HCT116 (cell line): ENCODE measurements around the gene WDR31. TPM values are rescaled to one million over a fixed set of nuclear protein-coding genes. Genes with fewer than 3 reads are reported as not detected.

Source experiments
- ATAC-seq: fragments of 200-7000 bp; cut with Tn5 transposase; 2 replicates; pipeline ENCODE4 v1.9.1; 2020; ENCODE audit warnings: mild to moderate bottlenecking, moderate library complexity
- BruUV-seq: library from RNA; stranded (reverse); fragments of 400-500 nt; replicated peaks from 2 replicates; lab custom pipeline; 2021; lab: Mats Ljungman, UMichigan
- CTCF ChIA-PET: fragments of 300-600 bp; sonication (Branson Sonifier 250); formaldehyde crosslinking; loops from one replicate; lab custom pipeline; 2021; ENCODE audit warnings: antibody characterized with exemption; lab: Charles Lee
- POLR2A ChIA-PET: fragments of 300-600, 350-600 bp; sonication (Branson Sonifier 250); formaldehyde crosslinking; loops from one replicate; lab custom pipeline; 2021; ENCODE audit warnings: antibody characterized with exemption; lab: Charles Lee
- RAD21 ChIA-PET, 2 experiments: fragments of 300-600 bp; sonication (Branson Sonifier 250); formaldehyde crosslinking; loops; one replicate each; lab custom pipeline; 2023; ENCODE audit warnings: low total read pairs in 2 of 2; ENCODE audit not compliant: uncharacterized antibody in 2 of 2, unreplicated experiment in 2 of 2, low non-redundant PET in 1 of 2; lab: Charles Lee
- DNase-seq: peaks from one replicate; pipeline ENCODE4 v3.0.0-alpha.2; 2010; ENCODE audit warnings: low read depth, low spot score
- H2AFZ ChIP-seq: fragments of 200-600 bp; shearing (Covaris generic), sonication (generic); 2 replicates; pipeline ENCODE4 v1.6.1; 2017; ENCODE audit warnings: low read depth, mixed run types, mixed read lengths, antibody characterized with exemption, low read length; ENCODE audit not compliant: poor library complexity, severe bottlenecking
- H3K27ac ChIP-seq: 2 replicates; pipeline ENCODE4 v1.5.1; 2012; ENCODE audit warnings: low read depth, low read length
- H3K27me3 ChIP-seq: fragments of 200-600 bp; sonication (generic); 2 replicates; pipeline ENCODE4 v1.6.1; 2016; ENCODE audit warnings: mixed run types, low read length, mixed read lengths; ENCODE audit not compliant: insufficient read depth
- H3K36me3 ChIP-seq, 2 experiments: fragments of 200-500 bp in 1 of 2; fragments of 200-600 bp in 1 of 2; sonication (Bioruptor generic) in 1 of 2; sonication (generic) in 1 of 2; 2 replicates each; pipeline versions ENCODE4 v1.5.1 to v1.6.1; 2014 to 2016; ENCODE audit warnings: low read length in 2 of 2, inconsistent platforms in 1 of 2, mixed read lengths in 1 of 2, mixed run types in 1 of 2; ENCODE audit not compliant: insufficient read depth in 2 of 2, control insufficient read depth in 1 of 2
- H3K4me1 ChIP-seq, 2 experiments: fragments of 200-600 bp in 1 of 2; sonication (generic) in 1 of 2; 2 replicates each; pipeline versions ENCODE4 v1.5.1 to v1.6.1; 2012 to 2017; ENCODE audit warnings: low read length in 2 of 2, inconsistent platforms in 1 of 2, mild to moderate bottlenecking in 1 of 2, mixed read lengths in 1 of 2, mixed run types in 1 of 2, moderate library complexity in 1 of 2; ENCODE audit not compliant: insufficient read depth in 2 of 2, control insufficient read depth in 1 of 2
- H3K4me2 ChIP-seq: fragments of 200-600 bp; sonication (generic); 2 replicates; pipeline ENCODE4 v1.6.1; 2017; ENCODE audit warnings: mixed run types, low read length, mixed read lengths
- H3K4me3 ChIP-seq, 2 experiments: fragments of 200-600 bp in 1 of 2; sonication (generic) in 1 of 2; replicated peaks in 1 of 2; 2 replicates each; pipeline ENCODE4 v1.5.1; 2011 to 2016; ENCODE audit warnings: low read length in 2 of 2, control low read depth in 1 of 2, low read depth in 1 of 2, mild to moderate bottlenecking in 1 of 2, mixed read lengths in 1 of 2, mixed run types in 1 of 2
- H3K79me2 ChIP-seq: fragments of 200-600 bp; sonication (generic); 2 replicates; pipeline ENCODE4 v1.6.1; 2017; ENCODE audit warnings: mild to moderate bottlenecking, mixed run types, low read length, moderate library complexity, mixed read lengths; ENCODE audit not compliant: insufficient read depth
- H3K9ac ChIP-seq: fragments of 200-600 bp; sonication (generic); 2 replicates; pipeline ENCODE4 v1.6.1; 2016; ENCODE audit warnings: low read length, mixed read lengths
- H3K9me2 ChIP-seq: fragments of 200-600 bp; sonication (generic), shearing (Covaris generic); 2 replicates; pipeline ENCODE4 v1.6.1; 2017; ENCODE audit warnings: mixed run types, mild to moderate bottlenecking, moderate library complexity; ENCODE audit not compliant: insufficient read depth
- H3K9me3 ChIP-seq, 2 experiments: fragments of 200-500 bp in 1 of 2; fragments of 200-600 bp in 1 of 2; sonication (Bioruptor generic) in 1 of 2; sonication (generic) in 1 of 2; 2 replicates each; pipeline ENCODE4 v1.6.1; 2014 to 2017; ENCODE audit warnings: low read length in 2 of 2, mixed read lengths in 2 of 2, inconsistent platforms in 1 of 2, low read depth in 1 of 2, mild to moderate bottlenecking in 1 of 2, mixed run types in 1 of 2, moderate library complexity in 1 of 2; ENCODE audit not compliant: control insufficient read depth in 1 of 2, insufficient read depth in 1 of 2
- H4K20me1 ChIP-seq: fragments of 200-600 bp; sonication (generic), shearing (Covaris generic); 2 replicates; pipeline ENCODE4 v1.6.1; 2017; ENCODE audit warnings: mixed run types, mild to moderate bottlenecking, moderate library complexity; ENCODE audit not compliant: insufficient read depth
- CEBPB ChIP-seq: IDR thresholded peaks from 2 replicates; pipeline ENCODE4 v1.6.1; 2012; ENCODE audit warnings: low read depth
- EGR1 ChIP-seq: IDR thresholded peaks from 2 replicates; pipeline ENCODE4 v1.6.1; 2012; ENCODE audit warnings: low read depth
- ELF1 ChIP-seq: IDR thresholded peaks from 2 replicates; pipeline ENCODE4 v1.6.1; 2012; ENCODE audit warnings: low read depth, borderline replicate concordance
- EZH2 ChIP-seq: fragments of 200-600 bp; sonication (generic); IDR thresholded peaks from 2 replicates; pipeline ENCODE4 v1.6.1; 2017; ENCODE audit warnings: antibody characterized with exemption, mixed run types
- EZH2phosphoT487 ChIP-seq: fragments of 200-600 bp; IDR thresholded peaks from 2 replicates; pipeline ENCODE4 v1.6.1; 2018; ENCODE audit warnings: antibody characterized with exemption, borderline replicate concordance
- FOSL1 ChIP-seq: IDR thresholded peaks from 2 replicates; pipeline ENCODE4 v1.6.1; 2012; ENCODE audit warnings: low read depth
- JUND ChIP-seq: IDR thresholded peaks from 2 replicates; pipeline ENCODE4 v1.6.1; 2012
- POLR2AphosphoS5 ChIP-seq: IDR thresholded peaks from 2 replicates; pipeline ENCODE4 v1.6.1; 2011; ENCODE audit warnings: mild to moderate bottlenecking, low read depth, low read length, moderate library complexity
- RAD21 ChIP-seq: IDR thresholded peaks from 2 replicates; pipeline ENCODE4 v1.6.1; 2012; ENCODE audit warnings: low read depth, mild to moderate bottlenecking
- SIN3A ChIP-seq: IDR thresholded peaks from 2 replicates; pipeline ENCODE4 v1.6.1; 2012; ENCODE audit warnings: low read depth
- SP1 ChIP-seq: IDR thresholded peaks from 2 replicates; pipeline ENCODE4 v1.6.1; 2012; ENCODE audit warnings: low read depth
- SRF ChIP-seq: IDR thresholded peaks from 2 replicates; pipeline ENCODE4 v1.6.1; 2012; ENCODE audit warnings: low read depth
- TCF7L2 ChIP-seq: IDR thresholded peaks from 2 replicates; pipeline ENCODE4 v1.7.0; 2011; ENCODE audit warnings: borderline replicate concordance, inconsistent platforms; ENCODE audit not compliant: insufficient read depth, insufficient read length; ENCODE audit errors: extremely low read depth
- ZFX ChIP-seq: fragments of 450-650 bp; IDR thresholded peaks from 2 replicates; pipeline ENCODE4 v1.6.1; 2017
- intact Hi-C: fragments of 100-400 bp; cut with micrococcal nuclease; formaldehyde crosslinking; loops from 2 replicates; pipeline ENCODE4 v1.10.0; 2022
- total RNA-seq: library from RNA; stranded (reverse); gene quantifications from one replicate; pipeline ENCODE4 v1.2.1, GENCODE V29; 2021; ENCODE audit not compliant: unreplicated experiment
- TF ChIP-seq, protein P1 (sequence below): IDR thresholded peaks from 2 replicates; pipeline ENCODE4 v1.6.1; 2011; ENCODE audit warnings: mild to moderate bottlenecking, low read length, moderate library complexity; ENCODE audit not compliant: insufficient replicate concordance; ENCODE audit errors: extremely low read depth
- TF ChIP-seq, protein P2 (sequence below): IDR thresholded peaks from 2 replicates; pipeline ENCODE4 v1.6.1; 2012; ENCODE audit warnings: low read depth
- TF ChIP-seq, protein P3 (sequence below), 3 experiments: fragments of 200-600 bp in 1 of 3; sonication (generic) in 1 of 3; IDR thresholded peaks in 2 of 3; conservative IDR thresholded peaks in 1 of 3; 2 replicates each; pipeline ENCODE4 v1.5.1; 2012 to 2017; ENCODE audit warnings: low read depth in 2 of 3, low read length in 2 of 3, antibody characterized with exemption in 1 of 3, borderline replicate concordance in 1 of 3, control low read depth in 1 of 3, mild to moderate bottlenecking in 1 of 3, mixed read lengths in 1 of 3, mixed run types in 1 of 3, moderate library complexity in 1 of 3; ENCODE audit not compliant: insufficient read depth in 1 of 3

Gene WDR31
- total RNA-seq, 1 experiment from 2014 or later = 5.9 TPM

DNA sequence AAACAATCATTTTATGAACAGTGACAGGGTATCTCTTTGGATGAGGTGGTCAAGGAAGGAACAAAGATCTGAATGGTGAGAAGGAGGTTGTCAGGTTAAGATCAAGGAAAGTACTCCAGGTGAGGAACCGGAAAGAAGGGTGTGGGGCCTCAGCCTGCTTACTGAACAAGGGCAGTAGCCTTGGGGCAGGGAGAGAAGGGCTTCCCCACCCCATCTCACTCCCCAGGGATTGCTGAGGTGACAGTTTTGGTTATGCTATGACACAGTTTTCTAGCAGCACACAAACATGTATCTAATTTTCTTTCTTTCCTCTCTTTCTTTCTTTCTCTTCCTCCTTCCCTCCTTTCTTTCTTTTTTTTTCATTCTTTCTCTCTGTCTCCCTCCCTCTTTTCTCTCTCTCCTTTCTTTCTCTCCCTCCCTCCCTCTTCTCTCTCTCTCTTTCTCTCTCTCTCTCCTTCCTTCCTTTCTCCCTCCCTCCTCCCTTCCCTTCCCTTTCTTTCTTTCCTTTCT, 40.8 kb upstream of the WDR31 start:
- no peaks in the 10 kb centered on the region for H3K36me3 ChIP-seq
- no peak overlapping the region for H3K27ac ChIP-seq
- no peaks in the 10 kb centered on the region for H3K9me2 ChIP-seq
- no peak for ATAC-seq
- no peak overlapping the region for H2AFZ ChIP-seq
- no peak overlapping the region for H3K4me2 ChIP-seq
- no TSS peak for BruUV-seq
- no peak overlapping the region for H3K9ac ChIP-seq
- H3K4me1 ChIP-seq = peaks cover 18 to 28% of the 10 kb centered on the region in 2 experiments
- CTCF ChIA-PET = no interaction called here
- H4K20me1 ChIP-seq = no peaks in the 10 kb centered on the region
- no peak overlapping the region for H3K4me3 ChIP-seq
- H3K27me3 ChIP-seq = no peaks in the 10 kb centered on the region
- no peaks in the 10 kb centered on the region for H3K9me3 ChIP-seq
- POLR2A ChIA-PET = no interaction called here
- no peak for TF ChIP-seq CEBPB
- no peak for TF ChIP-seq ZFX
- TF ChIP-seq, protein P1, sequence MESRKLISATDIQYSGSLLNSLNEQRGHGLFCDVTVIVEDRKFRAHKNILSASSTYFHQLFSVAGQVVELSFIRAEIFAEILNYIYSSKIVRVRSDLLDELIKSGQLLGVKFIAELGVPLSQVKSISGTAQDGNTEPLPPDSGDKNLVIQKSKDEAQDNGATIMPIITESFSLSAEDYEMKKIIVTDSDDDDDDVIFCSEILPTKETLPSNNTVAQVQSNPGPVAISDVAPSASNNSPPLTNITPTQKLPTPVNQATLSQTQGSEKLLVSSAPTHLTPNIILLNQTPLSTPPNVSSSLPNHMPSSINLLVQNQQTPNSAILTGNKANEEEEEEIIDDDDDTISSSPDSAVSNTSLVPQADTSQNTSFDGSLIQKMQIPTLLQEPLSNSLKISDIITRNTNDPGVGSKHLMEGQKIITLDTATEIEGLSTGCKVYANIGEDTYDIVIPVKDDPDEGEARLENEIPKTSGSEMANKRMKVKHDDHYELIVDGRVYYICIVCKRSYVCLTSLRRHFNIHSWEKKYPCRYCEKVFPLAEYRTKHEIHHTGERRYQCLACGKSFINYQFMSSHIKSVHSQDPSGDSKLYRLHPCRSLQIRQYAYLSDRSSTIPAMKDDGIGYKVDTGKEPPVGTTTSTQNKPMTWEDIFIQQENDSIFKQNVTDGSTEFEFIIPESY = no peak
- TF ChIP-seq, protein P2, sequence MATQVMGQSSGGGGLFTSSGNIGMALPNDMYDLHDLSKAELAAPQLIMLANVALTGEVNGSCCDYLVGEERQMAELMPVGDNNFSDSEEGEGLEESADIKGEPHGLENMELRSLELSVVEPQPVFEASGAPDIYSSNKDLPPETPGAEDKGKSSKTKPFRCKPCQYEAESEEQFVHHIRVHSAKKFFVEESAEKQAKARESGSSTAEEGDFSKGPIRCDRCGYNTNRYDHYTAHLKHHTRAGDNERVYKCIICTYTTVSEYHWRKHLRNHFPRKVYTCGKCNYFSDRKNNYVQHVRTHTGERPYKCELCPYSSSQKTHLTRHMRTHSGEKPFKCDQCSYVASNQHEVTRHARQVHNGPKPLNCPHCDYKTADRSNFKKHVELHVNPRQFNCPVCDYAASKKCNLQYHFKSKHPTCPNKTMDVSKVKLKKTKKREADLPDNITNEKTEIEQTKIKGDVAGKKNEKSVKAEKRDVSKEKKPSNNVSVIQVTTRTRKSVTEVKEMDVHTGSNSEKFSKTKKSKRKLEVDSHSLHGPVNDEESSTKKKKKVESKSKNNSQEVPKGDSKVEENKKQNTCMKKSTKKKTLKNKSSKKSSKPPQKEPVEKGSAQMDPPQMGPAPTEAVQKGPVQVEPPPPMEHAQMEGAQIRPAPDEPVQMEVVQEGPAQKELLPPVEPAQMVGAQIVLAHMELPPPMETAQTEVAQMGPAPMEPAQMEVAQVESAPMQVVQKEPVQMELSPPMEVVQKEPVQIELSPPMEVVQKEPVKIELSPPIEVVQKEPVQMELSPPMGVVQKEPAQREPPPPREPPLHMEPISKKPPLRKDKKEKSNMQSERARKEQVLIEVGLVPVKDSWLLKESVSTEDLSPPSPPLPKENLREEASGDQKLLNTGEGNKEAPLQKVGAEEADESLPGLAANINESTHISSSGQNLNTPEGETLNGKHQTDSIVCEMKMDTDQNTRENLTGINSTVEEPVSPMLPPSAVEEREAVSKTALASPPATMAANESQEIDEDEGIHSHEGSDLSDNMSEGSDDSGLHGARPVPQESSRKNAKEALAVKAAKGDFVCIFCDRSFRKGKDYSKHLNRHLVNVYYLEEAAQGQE = no peak
- TF ChIP-seq JUND = no peak
- no peak for TF ChIP-seq SP1
- no peak for TF ChIP-seq TCF7L2
- TF ChIP-seq SIN3A = no peak
- no peak for TF ChIP-seq ELF1
- TF ChIP-seq RAD21 = no peak
- TF ChIP-seq SRF = no peak
- TF ChIP-seq EZH2phosphoT487 = no peak
- TF ChIP-seq FOSL1 = no peak
- TF ChIP-seq, protein P3, sequence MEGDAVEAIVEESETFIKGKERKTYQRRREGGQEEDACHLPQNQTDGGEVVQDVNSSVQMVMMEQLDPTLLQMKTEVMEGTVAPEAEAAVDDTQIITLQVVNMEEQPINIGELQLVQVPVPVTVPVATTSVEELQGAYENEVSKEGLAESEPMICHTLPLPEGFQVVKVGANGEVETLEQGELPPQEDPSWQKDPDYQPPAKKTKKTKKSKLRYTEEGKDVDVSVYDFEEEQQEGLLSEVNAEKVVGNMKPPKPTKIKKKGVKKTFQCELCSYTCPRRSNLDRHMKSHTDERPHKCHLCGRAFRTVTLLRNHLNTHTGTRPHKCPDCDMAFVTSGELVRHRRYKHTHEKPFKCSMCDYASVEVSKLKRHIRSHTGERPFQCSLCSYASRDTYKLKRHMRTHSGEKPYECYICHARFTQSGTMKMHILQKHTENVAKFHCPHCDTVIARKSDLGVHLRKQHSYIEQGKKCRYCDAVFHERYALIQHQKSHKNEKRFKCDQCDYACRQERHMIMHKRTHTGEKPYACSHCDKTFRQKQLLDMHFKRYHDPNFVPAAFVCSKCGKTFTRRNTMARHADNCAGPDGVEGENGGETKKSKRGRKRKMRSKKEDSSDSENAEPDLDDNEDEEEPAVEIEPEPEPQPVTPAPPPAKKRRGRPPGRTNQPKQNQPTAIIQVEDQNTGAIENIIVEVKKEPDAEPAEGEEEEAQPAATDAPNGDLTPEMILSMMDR (IDR thresholded peaks at IDR 0.05 in 2 of 3, conservative IDR thresholded peaks at IDR 0.05 in 1 of 3; ENCODE audit: borderline replicate concordance in 1 of 3, insufficient read depth in 1 of 3, low read depth in 2 of 3, low read length in 2 of 3) = no peak
- TF ChIP-seq EGR1 = no peak
- TF ChIP-seq POLR2AphosphoS5 = no peak
- no peak for TF ChIP-seq EZH2
- intact Hi-C loops = no loop called here
- DNase-seq = no peak
- H3K79me2 ChIP-seq = peaks cover 4% of the 10 kb centered on the region; the same call in 1 of the 2 replicates
- RAD21 ChIA-PET = no interaction called here
